HL-60 (cell line): ENCODE data around the gene SLC7A6.

ENCODE experiments used
- DNase-seq, 2 experiments: peaks; one replicate each; pipeline ENCODE4 v3.0.0-alpha.2; 2010 to 2020; ENCODE audit warnings: low read depth in 1 of 2, low spot score in 1 of 2
- H3K27ac ChIP-seq: fragments of 250-450 bp; sonication (Bioruptor Pico); replicated peaks from 2 replicates; pipeline ENCODE4 v1.5.1; 2020; ENCODE audit warnings: mild to moderate bottlenecking, moderate library complexity
- H3K27me3 ChIP-seq: fragments of 250-450 bp; sonication (Bioruptor Pico); 2 replicates; pipeline ENCODE4 v1.5.1; 2021; ENCODE audit warnings: mild to moderate bottlenecking, moderate library complexity; ENCODE audit not compliant: insufficient read depth, poor library complexity, severe bottlenecking
- H3K4me3 ChIP-seq: replicated peaks from 2 replicates; pipeline ENCODE4 v1.5.1; 2011; ENCODE audit warnings: mild to moderate bottlenecking, control low read depth, low read length; ENCODE audit not compliant: insufficient read depth
- CTCF ChIP-seq: IDR thresholded peaks from one replicate; pipeline ENCODE4 v1.5.1; 2011; ENCODE audit warnings: low read length, control low read depth, inconsistent platforms; ENCODE audit not compliant: insufficient read depth
- GABPA ChIP-seq: IDR thresholded peaks from 2 replicates; pipeline ENCODE4 v1.6.1; 2012; ENCODE audit warnings: low read depth
- POLR2AphosphoS5 ChIP-seq: IDR thresholded peaks from 2 replicates; pipeline ENCODE4 v1.6.1; 2012; ENCODE audit warnings: low read depth
- REST ChIP-seq: IDR thresholded peaks from 2 replicates; pipeline ENCODE4 v1.6.1; 2012; ENCODE audit warnings: low read depth; ENCODE audit not compliant: insufficient replicate concordance
- SPI1 ChIP-seq: IDR thresholded peaks from 2 replicates; pipeline ENCODE4 v1.6.1; 2012; ENCODE audit warnings: low read depth, mild to moderate bottlenecking, borderline replicate concordance

SLC7A6 gene

GRCh38 chr16:68253721-68254120, 10.6 kb upstream of the SLC7A6 start:
- no peak overlapping the region for H3K4me3 ChIP-seq
- no peak overlapping the region for H3K27ac ChIP-seq
- H3K27me3 ChIP-seq = no peaks in the 10 kb centered on the region
- DNase-seq = no peak
- no peak for TF ChIP-seq POLR2AphosphoS5
- no peak for TF ChIP-seq REST
- no peak for TF ChIP-seq GABPA
- no peak for TF ChIP-seq SPI1
- TF ChIP-seq CTCF = no peak

GRCh38 chr16:68255712-68256111, 8.6 kb upstream of the SLC7A6 start:
- no peak overlapping the region for H3K4me3 ChIP-seq
- TF ChIP-seq CTCF (no peak), SPI1 (no peak), GABPA (no peak), POLR2AphosphoS5 (no peak), REST (no peak)
- H3K27me3 ChIP-seq = no peaks in the 10 kb centered on the region
- no peak overlapping the region for H3K27ac ChIP-seq
- no peak for DNase-seq

- no peak overlapping the region for H3K4me3 ChIP-seq
- DNase-seq = peak; percentile 70 to 96
- peak overlapping the region; percentile 87 for H3K27ac ChIP-seq
- peak; percentile 64; the same call in 1 of the 2 replicates for TF ChIP-seq GABPA
- TF ChIP-seq POLR2AphosphoS5 = peak; percentile 99
- no peak for TF ChIP-seq CTCF
- TF ChIP-seq SPI1 = peak; percentile 48; the same call in 1 of the 2 replicates
- no peak for TF ChIP-seq REST
- H3K27me3 ChIP-seq = no peaks in the 10 kb centered on the region
Observed at GRCh38 chr16:68257251-68257905, 6.9 kb upstream of the SLC7A6 start.
